OCI-LY1 (cell line): ENCODE data around the gene LCT.

Source experiments
- H2AFZ ChIP-seq: fragments of 200-600 bp; sonication (generic), shearing (Covaris generic); 2 replicates; pipeline ENCODE4 v1.6.0; 2014; ENCODE audit warnings: antibody characterized with exemption, mild to moderate bottlenecking, low read length
- H3F3A ChIP-seq: fragments of 200-600 bp; sonication (generic), shearing (Covaris generic); 2 replicates; pipeline ENCODE4 v1.6.0; 2014; ENCODE audit warnings: mild to moderate bottlenecking, antibody characterized with exemption, low read length, moderate library complexity; ENCODE audit not compliant: insufficient read depth
- H3K27ac ChIP-seq: fragments of 200-600 bp; sonication (generic); 2 replicates; pipeline ENCODE4 v1.5.1; 2014; ENCODE audit warnings: low read length, mixed run types, mild to moderate bottlenecking, low read depth; ENCODE audit not compliant: poor library complexity, severe bottlenecking
- H3K27me3 ChIP-seq: fragments of 200-600 bp; sonication (generic); 2 replicates; pipeline ENCODE4 v1.6.0; 2014; ENCODE audit warnings: antibody characterized with exemption, mild to moderate bottlenecking, low read length, moderate library complexity; ENCODE audit not compliant: insufficient read depth
- H3K36me3 ChIP-seq: fragments of 200-600 bp; sonication (generic); 2 replicates; pipeline ENCODE4 v1.6.1; 2014; ENCODE audit warnings: mild to moderate bottlenecking, antibody characterized with exemption, low read length, moderate library complexity, mixed read lengths; ENCODE audit not compliant: insufficient read depth
- H3K4me1 ChIP-seq: fragments of 200-600 bp; sonication (generic); 2 replicates; pipeline ENCODE4 v1.5.1; 2014; ENCODE audit warnings: mild to moderate bottlenecking, low read length, moderate library complexity; ENCODE audit not compliant: insufficient read depth, severe bottlenecking
- H3K4me2 ChIP-seq: fragments of 200-600 bp; sonication (generic), shearing (Covaris generic); 2 replicates; pipeline ENCODE4 v1.6.1; 2014; ENCODE audit warnings: low read length
- H3K4me3 ChIP-seq: fragments of 200-600 bp; sonication (generic); 2 replicates; pipeline ENCODE4 v1.5.1; 2014; ENCODE audit warnings: low read length, low read depth, mild to moderate bottlenecking, mixed read lengths; ENCODE audit not compliant: poor library complexity, severe bottlenecking
- H3K79me2 ChIP-seq: fragments of 200-600 bp; shearing (Covaris generic); 2 replicates; pipeline ENCODE4 v1.6.1; 2016; ENCODE audit warnings: mixed run types, low read length, mixed read lengths; ENCODE audit not compliant: insufficient read depth
- H3K9ac ChIP-seq: fragments of 200-600 bp; sonication (generic), shearing (Covaris generic); 2 replicates; pipeline ENCODE4 v1.6.1; 2014; ENCODE audit warnings: mild to moderate bottlenecking, low read length, mixed read lengths
- H3K9me2 ChIP-seq: fragments of 200-600 bp; sonication (generic), shearing (Covaris generic); 2 replicates; pipeline ENCODE4 v1.6.1; 2014; ENCODE audit warnings: low read depth, mild to moderate bottlenecking, low read length, mixed read lengths
- H3K9me3 ChIP-seq: fragments of 200-600 bp; shearing (Covaris generic); 2 replicates; pipeline ENCODE4 v1.6.1; 2014; ENCODE audit warnings: low read length, mixed read lengths
- H4K20me1 ChIP-seq: fragments of 200-600 bp; sonication (generic), shearing (Covaris generic); 2 replicates; pipeline ENCODE4 v1.6.0; 2016; ENCODE audit warnings: mild to moderate bottlenecking, low read length; ENCODE audit not compliant: insufficient read depth
- CTCF ChIP-seq: fragments of 200-600 bp; sonication (generic), shearing (Covaris generic); IDR thresholded peaks from 2 replicates; pipeline ENCODE4 v1.5.1; 2017; ENCODE audit warnings: mild to moderate bottlenecking, antibody characterized with exemption, low read length, moderate library complexity, mixed read lengths
- EZH2 ChIP-seq: fragments of 200-600 bp; sonication (generic), shearing (Covaris generic); IDR thresholded peaks from 2 replicates; pipeline ENCODE4 v1.8.0; 2017; ENCODE audit warnings: borderline replicate concordance, mixed run types, mild to moderate bottlenecking, antibody characterized with exemption, low read length, moderate library complexity, mixed read lengths

The LCT gene

GRCh38 chr2:135844301-135844895 is 7.4 kb upstream of the LCT start:
- peaks cover 95% of the 10 kb centered on the region for H3K36me3 ChIP-seq
- no peaks in the 10 kb centered on the region; the same call in 1 of the 2 replicates for H3F3A ChIP-seq
- no peak overlapping the region for H3K27ac ChIP-seq
- H3K9me3 ChIP-seq, result no peaks in the 10 kb centered on the region
- no peak overlapping the region for H2AFZ ChIP-seq
- H4K20me1 ChIP-seq, result no peaks in the 10 kb centered on the region
- H3K9me2 ChIP-seq, result no peaks in the 10 kb centered on the region
- TF ChIP-seq CTCF (no peak), EZH2 (no peak)
- H3K4me1 ChIP-seq, result no peaks in the 10 kb centered on the region
- H3K27me3 ChIP-seq, result no peaks in the 10 kb centered on the region
- H3K4me3 ChIP-seq, result no peak overlapping the region
- H3K79me2 ChIP-seq, result no peaks in the 10 kb centered on the region
- H3K4me2 ChIP-seq, result no peak overlapping the region
- H3K9ac ChIP-seq, result no peak overlapping the region

GRCh38 chr2:135843671-135844070 is 6.7 kb upstream of the LCT start:
- TF ChIP-seq EZH2 (no peak), CTCF (no peak)
- Histone ChIP-seq H3K9ac (no peak overlapping the region), H3K4me3 (no peak overlapping the region), H3K36me3 (peaks cover 95% of the 10 kb centered on the region), H3K27ac (no peak overlapping the region), H3F3A (no peaks in the 10 kb centered on the region; the same call in 1 of the 2 replicates), H3K9me2 (no peaks in the 10 kb centered on the region), H4K20me1 (no peaks in the 10 kb centered on the region), H3K4me2 (no peak overlapping the region), H3K4me1 (no peaks in the 10 kb centered on the region), H3K79me2 (no peaks in the 10 kb centered on the region), H3K27me3 (no peaks in the 10 kb centered on the region), H3K9me3 (no peaks in the 10 kb centered on the region), H2AFZ (no peak overlapping the region)

GRCh38 chr2:135840601-135841000 is 3.6 kb upstream of the LCT start:
- Histone ChIP-seq H3K9me2 (no peaks in the 10 kb centered on the region), H3K27ac (no peak overlapping the region), H2AFZ (no peak overlapping the region), H3K27me3 (no peaks in the 10 kb centered on the region), H3K36me3 (peaks cover 65% of the 10 kb centered on the region), H3K9me3 (no peaks in the 10 kb centered on the region), H3F3A (no peaks in the 10 kb centered on the region; the same call in 1 of the 2 replicates), H3K79me2 (no peaks in the 10 kb centered on the region), H3K4me1 (no peaks in the 10 kb centered on the region), H3K9ac (no peak overlapping the region), H4K20me1 (no peaks in the 10 kb centered on the region), H3K4me2 (no peak overlapping the region), H3K4me3 (no peak overlapping the region)
- TF ChIP-seq EZH2, result no peak
- TF ChIP-seq CTCF, result no peak
